NCI-H446 (cell line): ENCODE data around the gene ARNT2.
"Not testable (repeated sequence)": the region's sequence is repeated elsewhere in the genome, so short reads cannot be mapped to it uniquely, and the experiment has no call there.

ENCODE experiments used
- DNase-seq, 2 experiments: peaks; one replicate each; lab custom pipeline; 2025; lab: John Stamatoyannopoulos, UW

Gene ARNT2

DNA sequence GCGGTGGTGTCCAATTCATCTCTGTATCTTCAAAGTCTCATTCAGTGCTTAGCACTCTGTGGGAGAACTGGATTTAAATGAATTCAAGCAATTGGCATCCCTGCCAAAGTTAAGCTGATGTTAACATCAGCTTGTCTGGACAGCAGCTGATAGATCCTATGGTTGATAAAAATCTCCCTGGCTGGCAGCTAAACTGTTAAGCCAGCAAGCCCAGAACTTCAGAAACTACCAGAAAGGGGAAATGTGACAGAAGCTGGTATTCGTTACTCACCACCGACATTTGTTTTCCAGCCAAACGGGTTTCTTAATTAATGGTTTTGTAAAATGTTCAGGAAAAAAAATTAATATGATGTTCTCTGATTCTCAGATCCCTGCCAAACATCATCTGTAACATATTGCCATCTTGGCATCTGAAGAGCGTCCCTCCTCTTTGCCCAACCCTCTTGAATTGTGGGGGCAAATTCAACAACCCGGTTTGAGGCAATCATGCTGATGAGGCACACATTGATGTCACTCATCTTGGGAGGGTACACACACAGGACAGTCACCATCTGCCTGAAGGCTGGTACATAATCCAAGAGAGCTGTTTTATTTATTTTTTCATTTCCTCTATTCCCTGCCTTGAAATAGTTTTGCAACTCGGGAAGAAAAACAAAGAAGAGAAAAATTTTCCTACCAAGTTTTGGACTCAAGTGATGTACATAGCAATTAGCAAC is 214.7 kb downstream of the ARNT2 start:
- DNase-seq, result peak; percentile 78 to 92

DNA sequence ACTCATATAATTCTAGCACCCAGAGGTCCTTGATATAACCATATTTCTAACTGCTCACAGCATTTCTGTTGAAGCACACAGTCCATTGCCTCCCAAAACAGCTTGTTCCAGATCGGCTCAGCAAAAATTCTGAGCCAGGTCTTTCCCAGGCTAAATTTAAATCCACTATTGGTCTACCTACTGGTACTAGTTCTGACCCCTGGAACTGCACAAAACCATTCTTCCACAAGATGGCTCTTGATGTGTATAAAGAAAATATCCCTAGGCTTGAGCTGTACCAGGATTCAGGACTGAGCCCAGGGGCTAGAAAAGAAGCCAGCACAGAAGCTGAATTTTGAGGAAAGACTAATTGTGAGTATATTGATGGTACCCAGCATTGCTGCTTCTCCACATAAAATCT is 215.5 kb downstream of the ARNT2 start:
- DNase-seq, result peak; percentile 38 to 51

DNA sequence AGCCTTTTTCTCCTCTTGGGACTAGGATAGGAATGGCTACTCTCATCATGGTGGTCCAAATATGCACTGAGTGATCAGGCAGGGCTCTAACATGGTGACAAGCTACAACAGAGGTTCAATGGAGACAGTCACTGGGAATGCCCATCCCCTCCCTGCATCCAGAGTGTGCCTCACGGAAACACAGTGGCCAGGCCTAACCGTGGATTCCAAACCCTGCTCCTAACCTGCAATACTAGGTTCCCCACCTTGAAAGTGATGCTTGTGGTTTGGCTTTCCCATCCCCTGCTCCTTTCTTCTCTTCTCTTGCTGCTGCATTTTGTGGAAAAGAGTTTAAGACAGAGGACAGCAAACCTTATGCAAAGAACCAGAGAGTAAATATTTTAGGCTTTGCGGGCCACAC is 216.0 kb downstream of the ARNT2 start:
- DNase-seq, result no peak

DNA sequence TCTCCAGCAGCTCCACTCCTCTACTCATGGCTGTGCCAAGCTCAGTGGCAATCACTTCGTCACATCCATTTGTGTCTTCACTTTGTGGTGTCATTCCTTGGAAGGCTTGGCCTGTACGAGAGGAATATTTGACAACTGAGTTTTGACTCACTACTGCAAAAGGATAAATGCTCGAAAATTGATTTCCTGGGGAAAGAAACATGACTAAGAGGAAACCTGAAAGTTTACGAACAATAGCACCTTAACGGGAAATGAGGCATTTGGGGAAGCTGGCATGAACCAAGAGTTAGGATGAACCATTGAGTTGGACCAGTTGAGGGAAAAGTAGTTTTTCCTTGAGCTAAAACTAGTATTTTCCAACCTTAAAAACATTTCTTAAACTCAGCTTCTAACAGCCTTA is 216.7 kb downstream of the ARNT2 start:
- DNase-seq, result no peak

DNA sequence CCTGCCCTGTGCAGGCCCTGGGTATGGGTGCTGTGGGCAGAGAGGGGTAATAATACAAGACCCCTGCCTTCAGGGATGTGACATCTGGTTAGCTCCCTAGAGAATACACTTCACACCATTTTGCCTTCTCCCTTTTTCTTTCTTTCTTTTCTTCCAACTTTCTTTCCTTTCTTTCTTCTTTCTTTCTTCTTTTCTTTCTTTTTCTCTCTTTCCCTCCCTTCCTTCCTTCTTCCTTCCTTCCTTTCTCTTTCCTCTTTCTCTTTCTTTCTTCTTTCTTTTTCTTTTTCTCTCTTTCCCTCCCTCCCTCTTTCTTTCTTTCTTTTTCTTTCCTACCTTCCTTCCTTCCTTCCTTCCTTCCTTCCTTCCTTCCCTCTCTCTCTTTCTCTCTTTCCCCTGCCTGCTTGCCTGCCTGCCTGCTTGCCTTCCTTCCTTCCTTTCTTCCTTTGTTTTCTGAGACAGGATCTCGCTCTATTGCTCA is 222.5 kb downstream of the ARNT2 start:
- DNase-seq, result no peak

DNA sequence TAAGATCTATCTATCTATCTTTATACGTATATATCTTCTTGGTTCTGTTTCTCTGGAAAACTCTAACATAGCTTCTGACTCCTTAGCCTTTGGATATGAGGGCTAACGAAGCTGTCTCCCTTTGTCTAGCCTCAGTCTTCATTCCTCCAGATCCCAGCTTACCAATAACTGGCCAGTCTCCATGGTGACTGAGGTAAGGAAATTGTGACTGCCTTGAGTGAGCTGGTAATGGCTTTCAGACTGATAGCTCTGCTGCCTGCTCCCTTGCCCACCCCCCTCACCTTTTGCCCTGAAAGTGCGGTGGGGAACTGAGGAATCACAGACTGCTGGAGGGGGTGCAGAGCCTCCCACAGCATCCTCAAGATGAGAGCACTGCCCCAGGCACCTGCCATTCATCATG is 225.2 kb downstream of the ARNT2 start:
- no peak for DNase-seq

DNA sequence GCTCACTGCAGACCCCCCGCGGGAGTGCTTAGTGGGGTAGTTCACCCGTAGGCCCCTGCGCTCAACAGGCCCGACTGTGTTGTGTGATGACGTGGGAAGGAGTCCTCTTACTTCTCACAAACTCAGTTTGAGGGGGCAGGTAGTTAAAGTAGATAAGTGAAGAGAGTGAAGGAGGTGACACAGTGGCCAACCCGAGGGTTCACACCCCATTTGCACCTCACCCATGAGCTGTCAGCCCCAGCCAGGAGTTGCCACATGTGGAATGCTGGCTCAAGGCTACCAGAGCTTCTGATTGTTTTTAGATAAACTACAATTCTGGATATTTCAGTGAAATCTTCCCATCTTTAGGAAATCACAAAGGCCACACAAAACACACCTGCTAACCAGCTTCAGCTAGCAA is 226.8 kb downstream of the ARNT2 start:
- DNase-seq, result no peak

DNA sequence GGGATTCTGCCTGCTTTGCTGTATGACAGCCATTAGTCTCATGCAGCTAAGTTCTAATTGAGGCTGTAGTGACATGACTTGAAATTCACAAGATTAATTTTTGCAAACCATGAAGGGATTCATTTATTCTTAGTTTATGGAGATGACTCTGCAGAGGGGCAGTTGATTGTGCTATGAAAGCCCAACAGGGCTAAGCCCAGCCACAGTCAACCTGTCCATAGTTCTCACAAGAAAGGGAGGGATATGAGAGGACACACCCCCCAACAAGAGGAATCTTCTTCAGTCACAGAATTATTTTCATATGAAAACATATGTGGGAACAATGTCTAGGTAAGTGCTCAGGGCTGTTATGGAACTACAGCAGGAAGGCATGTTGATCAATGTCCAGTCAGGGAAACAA is 229.0 kb downstream of the ARNT2 start:
- DNase-seq, result no peak

DNA sequence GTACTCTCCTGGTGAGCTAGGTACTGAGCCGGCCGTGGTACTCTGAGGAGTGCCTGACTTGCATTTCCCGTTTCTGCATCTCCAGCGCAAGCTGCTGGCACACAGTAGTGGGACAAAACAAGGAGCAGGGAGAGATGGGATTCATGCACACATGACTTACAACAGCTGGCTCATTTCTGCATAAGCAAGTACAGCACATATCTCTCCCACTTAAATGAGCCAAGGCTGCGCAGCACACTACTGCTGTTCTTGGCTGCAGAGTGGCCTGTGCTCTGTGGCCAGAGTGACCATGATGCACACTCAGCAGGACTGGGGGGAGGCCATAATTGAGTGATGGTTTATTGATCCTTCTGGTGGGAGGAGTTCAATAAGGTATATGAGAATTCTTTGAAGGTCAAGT is 231.8 kb downstream of the ARNT2 start:
- peak in 1 of 2 experiments; percentile 42 for DNase-seq

DNA sequence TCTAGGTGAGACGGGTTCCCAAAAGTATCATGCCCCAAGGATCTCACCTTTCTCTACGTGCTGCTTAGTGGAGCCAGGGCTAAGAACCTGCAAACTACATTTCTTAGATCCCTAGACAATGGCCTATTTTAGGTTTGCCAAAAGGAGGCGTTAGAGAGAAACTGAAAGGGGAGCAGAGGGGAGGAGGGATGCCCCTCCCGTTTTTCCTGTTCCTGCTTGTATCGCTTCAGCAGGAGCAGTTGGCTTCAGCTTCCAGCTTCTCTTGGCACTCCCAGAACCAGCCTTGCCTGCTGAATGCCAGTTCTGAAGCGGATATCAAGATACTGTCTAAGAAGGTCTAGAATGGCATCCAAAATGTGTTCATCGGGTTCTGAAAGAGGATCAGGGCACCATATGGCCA is 232.5 kb downstream of the ARNT2 start:
- DNase-seq, result peak; percentile 36 to 84

DNA sequence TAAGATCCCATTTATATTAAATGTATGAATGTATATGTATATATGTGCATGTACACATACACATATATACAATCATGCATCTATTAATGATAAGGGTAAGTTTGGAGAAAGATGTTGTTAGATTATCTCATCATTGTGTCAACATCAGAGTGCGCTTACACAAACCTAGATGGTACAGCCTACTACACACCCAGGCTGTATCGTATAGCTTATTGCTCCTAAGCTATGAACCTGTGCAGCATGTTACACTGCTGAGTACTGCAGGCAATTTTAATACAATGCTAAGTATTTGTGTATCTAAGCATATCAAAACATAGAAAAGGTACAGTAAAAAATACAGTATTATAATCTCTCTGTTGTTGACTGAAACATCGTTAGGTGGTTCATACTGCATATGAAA is 233.6 kb downstream of the ARNT2 start:
- DNase-seq, result no peak

DNA sequence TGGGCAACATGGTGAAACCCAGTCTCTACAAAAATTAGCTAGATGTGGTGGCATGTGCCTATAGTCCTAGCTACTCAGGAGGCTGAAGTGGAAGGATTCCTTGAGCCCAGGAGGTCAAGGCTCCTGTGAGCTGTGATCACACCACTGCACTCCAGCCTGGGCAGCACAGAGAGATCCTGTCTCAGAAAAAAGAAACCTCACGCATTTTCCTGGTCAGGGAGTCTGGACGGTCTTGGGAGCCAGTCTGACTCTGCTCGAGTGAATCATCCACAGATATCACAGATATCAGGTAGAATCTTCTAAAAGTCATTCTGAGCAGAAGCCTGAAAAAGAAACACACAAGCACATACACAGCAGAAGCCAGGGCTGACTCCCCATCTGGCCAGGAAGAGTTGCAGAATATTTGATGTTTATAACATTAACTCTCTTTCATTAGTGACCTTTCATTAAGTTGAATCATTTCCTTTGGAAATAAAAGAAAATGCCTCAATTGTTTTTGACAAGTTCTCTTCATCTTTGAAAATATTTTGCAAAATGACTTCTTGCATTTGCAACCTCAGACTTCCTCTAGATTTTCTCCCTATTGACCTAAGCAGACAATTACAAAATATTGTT is 234.5 kb downstream of the ARNT2 start:
- DNase-seq, result no peak

DNA sequence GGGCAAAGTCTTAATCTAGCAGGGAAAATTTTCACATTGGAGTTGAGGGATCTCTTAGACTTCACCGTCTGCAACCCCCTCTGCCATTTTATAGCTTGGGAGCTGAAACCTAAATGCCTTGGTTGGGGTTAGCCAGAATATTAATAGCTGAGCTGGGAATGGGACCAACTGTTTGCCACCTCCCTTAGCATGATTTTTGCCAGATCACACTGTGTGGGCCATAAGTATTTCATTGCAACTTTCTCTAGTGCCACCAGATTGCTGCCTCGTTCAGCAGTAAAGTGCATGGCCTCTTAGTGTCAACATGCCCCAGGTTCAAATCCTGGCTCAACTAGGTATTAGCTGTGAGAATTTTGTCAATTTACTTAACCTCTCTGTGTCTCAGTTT is 235.0 kb downstream of the ARNT2 start:
- DNase-seq, result peak in 1 of 2 experiments; percentile 26

DNA sequence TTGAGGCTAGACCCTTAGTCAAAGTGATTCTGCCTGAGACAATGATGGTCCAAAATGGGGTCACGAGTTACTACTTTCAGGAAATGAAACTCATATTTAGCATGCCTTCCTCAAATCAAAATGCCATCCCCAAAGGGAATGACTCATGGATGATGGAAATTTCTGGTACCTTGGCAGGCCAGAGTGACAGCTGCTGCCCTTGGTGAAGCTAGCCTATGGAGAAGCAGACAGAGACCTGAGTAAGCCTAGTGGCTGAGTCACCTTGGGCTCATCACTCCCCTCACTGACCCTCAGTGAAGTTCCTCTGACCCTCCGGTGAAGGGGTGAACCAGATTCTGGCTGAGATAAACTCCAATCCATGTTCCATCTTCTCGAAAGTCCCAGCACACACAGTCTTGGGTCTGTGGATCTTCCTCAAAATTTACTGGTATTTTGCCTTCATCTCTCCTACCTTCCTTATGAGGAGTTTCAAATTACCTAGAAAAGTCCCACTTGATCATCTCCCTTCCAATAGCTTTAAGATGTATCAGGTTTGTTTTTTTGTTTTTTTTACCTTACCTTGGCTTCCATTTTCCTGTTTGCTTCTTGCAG is 236.4 kb downstream of the ARNT2 start:
- no peak for DNase-seq

DNA sequence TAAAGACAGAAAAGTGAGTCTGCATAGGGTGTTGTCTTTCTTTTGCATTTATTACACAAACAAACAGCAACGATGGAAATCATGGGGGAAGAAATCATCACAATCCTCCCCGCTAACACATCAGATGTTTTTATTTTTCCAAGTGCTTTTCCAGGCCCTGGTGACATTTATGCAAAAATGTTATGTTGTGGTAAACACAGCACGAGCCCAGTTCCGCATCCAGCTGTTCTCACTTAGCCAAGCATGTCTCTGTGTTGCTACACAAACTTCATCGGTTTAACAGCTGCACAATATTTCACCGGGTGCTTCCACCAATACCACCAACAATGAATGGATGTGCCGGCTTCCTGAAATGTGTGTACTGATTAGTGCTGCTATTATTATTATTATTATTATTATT is 237.2 kb downstream of the ARNT2 start:
- no peak for DNase-seq

DNA sequence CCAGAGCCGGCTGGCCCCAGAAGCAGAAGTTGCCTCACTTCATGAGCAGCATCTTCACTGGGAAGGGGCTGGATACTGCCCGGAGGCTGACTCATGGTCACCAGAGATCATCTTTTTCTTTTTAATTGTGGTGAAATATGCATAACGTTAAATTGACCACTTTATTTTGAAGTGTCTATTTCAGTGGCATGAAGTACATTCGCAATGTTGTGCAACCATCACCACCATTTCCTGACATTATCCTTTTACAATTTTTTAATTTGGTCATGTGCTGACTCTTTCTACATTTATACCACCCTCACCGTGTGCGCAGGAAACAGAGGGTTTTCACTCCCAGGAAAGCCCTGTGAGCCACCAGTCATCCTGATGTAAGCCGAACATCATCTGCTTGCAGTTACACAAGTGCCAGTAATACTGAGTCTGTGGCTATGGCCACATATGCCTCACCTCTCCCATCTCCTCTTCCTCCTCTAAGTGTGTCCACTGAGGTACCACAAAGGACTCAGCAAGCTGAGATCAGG is 239.3 kb downstream of the ARNT2 start:
- no peak for DNase-seq

DNA sequence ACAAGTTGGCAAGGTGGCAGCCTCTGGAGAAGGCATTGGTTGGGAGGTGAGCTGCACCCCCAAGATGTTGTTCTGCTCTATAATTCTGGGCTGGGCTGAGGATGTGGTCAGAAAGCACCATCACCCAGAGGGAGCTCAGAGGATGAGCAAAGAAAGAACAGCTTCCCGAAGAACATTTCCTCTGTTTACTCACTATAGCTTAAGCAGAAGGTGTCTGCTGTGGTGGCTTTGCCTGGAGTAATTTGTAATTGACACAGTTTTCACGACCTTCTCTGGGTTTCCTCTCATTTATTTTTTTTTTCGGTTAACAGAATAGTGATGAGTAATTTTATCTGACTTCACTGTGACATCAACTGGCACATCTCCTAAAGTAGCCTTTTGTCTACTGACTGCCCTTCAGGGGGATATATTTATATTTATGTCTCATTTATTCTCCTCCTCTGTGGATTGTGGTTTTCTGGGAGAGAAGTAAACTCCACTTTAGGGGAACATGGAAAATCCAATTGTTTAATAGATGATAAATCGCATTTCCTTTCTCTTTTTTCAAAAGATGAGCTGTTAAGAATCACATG is 241.4 kb downstream of the ARNT2 start:
- DNase-seq, result no peak

DNA sequence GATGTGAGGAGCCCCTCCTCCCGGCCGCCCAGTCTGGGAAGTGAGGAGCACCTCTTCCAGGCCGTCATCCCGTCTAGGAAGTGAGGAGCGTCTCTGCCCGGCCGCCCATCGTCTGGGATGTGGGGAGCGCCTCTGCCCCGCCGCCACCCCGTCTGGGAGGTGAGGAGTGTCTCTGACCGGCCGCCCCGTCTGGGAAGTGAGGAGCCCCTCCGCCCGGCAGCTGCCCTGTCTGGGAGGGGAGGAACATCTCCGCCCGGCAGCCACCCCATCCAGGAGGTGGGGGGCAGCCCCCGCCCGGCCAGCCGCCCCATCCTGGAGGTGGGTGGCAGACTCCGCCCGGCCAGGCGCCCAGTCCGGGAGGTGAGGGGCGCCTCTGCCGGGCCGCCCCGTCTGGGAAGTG is 243.2 kb downstream of the ARNT2 start:
- DNase-seq, result not testable (repeated sequence)
